Central memory CD8-positive, alpha-beta T cell (primary cell): ENCODE results near the gene CREBBP.
A peak's percentile ranks its signal among the peaks of the same experiment; 100 is the strongest.

ENCODE experiments used
- ATAC-seq: fragments of 150-1000 bp; cut with Tn5 transposase; replicated peaks from 2 replicates; pipeline ENCODE4 v1.10.0; 2022; ENCODE audit warnings: mild to moderate bottlenecking, moderate FRiP score, moderate number of reproducible peaks; ENCODE audit not compliant: poor library complexity, severe bottlenecking; ENCODE audit errors: extremely low read depth
- DNase-seq, 2 donors: peaks; one replicate each; pipeline ENCODE4 v3.0.0; 2021; ENCODE audit warnings: low spot score in 2 of 2
- H3K27ac Mint-ChIP-seq: one replicate; pipeline ENCODE4 v1.8.0; 2022; ENCODE audit warnings: low read depth, mild to moderate bottlenecking, moderate library complexity, mixed read lengths
- H3K27me3 Mint-ChIP-seq: one replicate; pipeline ENCODE4 v1.8.0; 2022; ENCODE audit warnings: mixed read lengths
- H3K36me3 Mint-ChIP-seq: one replicate; pipeline ENCODE4 v1.8.0; 2022; ENCODE audit warnings: mild to moderate bottlenecking, moderate library complexity, mixed read lengths; ENCODE audit not compliant: insufficient read depth
- H3K4me1 Mint-ChIP-seq: one replicate; pipeline ENCODE4 v1.8.0; 2022; ENCODE audit warnings: mixed read lengths
- H3K4me3 Mint-ChIP-seq: one replicate; pipeline ENCODE4 v1.8.0; 2022; ENCODE audit warnings: mild to moderate bottlenecking, moderate library complexity, mixed read lengths
- H3K9me3 Mint-ChIP-seq: one replicate; pipeline ENCODE4 v1.8.0; 2022; ENCODE audit warnings: mixed read lengths

The CREBBP gene

GRCh38 chr16:3839402-3840184 lies 40.9 kb downstream of the CREBBP start:
- Mint-ChIP-seq H3K4me3 (no peak overlapping the region), H3K36me3 (peaks cover 7% of the 10 kb centered on the region), H3K4me1 (peaks cover 32% of the 10 kb centered on the region), H3K27me3 (no peaks in the 10 kb centered on the region), H3K27ac (peak overlapping the region; percentile 55), H3K9me3 (no peaks in the 10 kb centered on the region)
- DNase-seq (no peak), ATAC-seq (no peak)

- Mint-ChIP-seq H3K36me3 (peaks cover 9% of the 10 kb centered on the region), H3K27me3 (no peaks in the 10 kb centered on the region), H3K9me3 (no peaks in the 10 kb centered on the region), H3K27ac (peak overlapping the region; percentile 55), H3K4me3 (no peak overlapping the region), H3K4me1 (peaks cover 36% of the 10 kb centered on the region)
- DNase-seq = no peak
- no peak for ATAC-seq
Measured at GRCh38 chr16:3838600-3839401, 41.7 kb downstream of the CREBBP start.

- no peak for ATAC-seq
- Mint-ChIP-seq H3K4me1 (peaks cover 44% of the 10 kb centered on the region), H3K36me3 (peaks cover 9% of the 10 kb centered on the region), H3K27ac (no peak overlapping the region), H3K27me3 (no peaks in the 10 kb centered on the region), H3K9me3 (peaks cover 7% of the 10 kb centered on the region), H3K4me3 (no peak overlapping the region)
- no peak for DNase-seq
Measured at GRCh38 chr16:3837851-3838586, 42.5 kb downstream of the CREBBP start.

- H3K9me3 Mint-ChIP-seq = peaks cover 8% of the 10 kb centered on the region
- no peak for ATAC-seq
- no peak for DNase-seq
- no peaks in the 10 kb centered on the region for H3K27me3 Mint-ChIP-seq
- H3K4me3 Mint-ChIP-seq = no peak overlapping the region
- H3K27ac Mint-ChIP-seq = no peak overlapping the region
- H3K36me3 Mint-ChIP-seq = peaks cover 13% of the 10 kb centered on the region
- peaks cover 39% of the 10 kb centered on the region for H3K4me1 Mint-ChIP-seq
Measured at GRCh38 chr16:3836641-3837040, 43.9 kb downstream of the CREBBP start.

- Mint-ChIP-seq H3K27me3 (no peaks in the 10 kb centered on the region), H3K36me3 (peaks cover 15% of the 10 kb centered on the region), H3K4me1 (peaks cover 45% of the 10 kb centered on the region), H3K27ac (no peak overlapping the region), H3K4me3 (no peak overlapping the region), H3K9me3 (peaks cover 8% of the 10 kb centered on the region)
- DNase-seq (no peak), ATAC-seq (no peak)
Measured at GRCh38 chr16:3835089-3835602, 45.4 kb downstream of the CREBBP start.

GRCh38 chr16:3832668-3833067 lies 47.8 kb downstream of the CREBBP start:
- no peak for DNase-seq
- peaks cover 8% of the 10 kb centered on the region for H3K9me3 Mint-ChIP-seq
- no peaks in the 10 kb centered on the region for H3K27me3 Mint-ChIP-seq
- ATAC-seq = no peak
- peaks cover 7% of the 10 kb centered on the region for H3K36me3 Mint-ChIP-seq
- H3K4me3 Mint-ChIP-seq = no peak overlapping the region
- peaks cover 43% of the 10 kb centered on the region for H3K4me1 Mint-ChIP-seq
- H3K27ac Mint-ChIP-seq = no peak overlapping the region

GRCh38 chr16:3830625-3831254 lies 49.8 kb downstream of the CREBBP start:
- no peak for ATAC-seq
- DNase-seq = no peak
- Mint-ChIP-seq H3K27me3 (no peaks in the 10 kb centered on the region), H3K36me3 (peaks cover 7% of the 10 kb centered on the region), H3K4me1 (peaks cover 55% of the 10 kb centered on the region), H3K4me3 (no peak overlapping the region), H3K27ac (no peak overlapping the region), H3K9me3 (peaks cover 8% of the 10 kb centered on the region)

GRCh38 chr16:3829631-3830536 lies 50.6 kb downstream of the CREBBP start:
- H3K27ac Mint-ChIP-seq = no peak overlapping the region
- H3K4me1 Mint-ChIP-seq = peaks cover 64% of the 10 kb centered on the region
- H3K9me3 Mint-ChIP-seq = peaks cover 8% of the 10 kb centered on the region
- H3K4me3 Mint-ChIP-seq = no peak overlapping the region
- no peak for ATAC-seq
- H3K27me3 Mint-ChIP-seq = no peaks in the 10 kb centered on the region
- H3K36me3 Mint-ChIP-seq = peaks cover 11% of the 10 kb centered on the region
- DNase-seq = no peak

GRCh38 chr16:3825940-3826339 lies 54.6 kb downstream of the CREBBP start:
- no peak for DNase-seq
- H3K4me3 Mint-ChIP-seq = no peak overlapping the region
- peaks cover 4% of the 10 kb centered on the region for H3K36me3 Mint-ChIP-seq
- H3K27ac Mint-ChIP-seq = no peak overlapping the region
- no peaks in the 10 kb centered on the region for H3K9me3 Mint-ChIP-seq
- no peaks in the 10 kb centered on the region for H3K27me3 Mint-ChIP-seq
- no peak for ATAC-seq
- peaks cover 70% of the 10 kb centered on the region for H3K4me1 Mint-ChIP-seq

GRCh38 chr16:3825103-3825502 lies 55.4 kb downstream of the CREBBP start:
- Mint-ChIP-seq H3K27ac (no peak overlapping the region), H3K4me1 (peaks cover 70% of the 10 kb centered on the region), H3K27me3 (no peaks in the 10 kb centered on the region), H3K4me3 (no peak overlapping the region), H3K36me3 (peaks cover 4% of the 10 kb centered on the region), H3K9me3 (no peaks in the 10 kb centered on the region)
- ATAC-seq (no peak), DNase-seq (no peak)

- peaks cover 70% of the 10 kb centered on the region for H3K4me1 Mint-ChIP-seq
- no peaks in the 10 kb centered on the region for H3K27me3 Mint-ChIP-seq
- H3K36me3 Mint-ChIP-seq = peaks cover 8% of the 10 kb centered on the region
- DNase-seq = no peak
- H3K27ac Mint-ChIP-seq = no peak overlapping the region
- no peaks in the 10 kb centered on the region for H3K9me3 Mint-ChIP-seq
- no peak overlapping the region for H3K4me3 Mint-ChIP-seq
- no peak for ATAC-seq
Measured at GRCh38 chr16:3824121-3824795, 56.3 kb downstream of the CREBBP start.
